Medulla oblongata (tissue), 1 donor: ENCODE measurements around the gene PWWP2B.
"Not testable (repeated sequence)": the region's sequence is repeated elsewhere in the genome, so short reads cannot be mapped to it uniquely, and the experiment has no call there.

Experiments used
- DNase-seq: peaks from one replicate; pipeline ENCODE4 v3.0.0-alpha.2; 2015; ENCODE audit errors: extremely low spot score

The PWWP2B gene

DNA sequence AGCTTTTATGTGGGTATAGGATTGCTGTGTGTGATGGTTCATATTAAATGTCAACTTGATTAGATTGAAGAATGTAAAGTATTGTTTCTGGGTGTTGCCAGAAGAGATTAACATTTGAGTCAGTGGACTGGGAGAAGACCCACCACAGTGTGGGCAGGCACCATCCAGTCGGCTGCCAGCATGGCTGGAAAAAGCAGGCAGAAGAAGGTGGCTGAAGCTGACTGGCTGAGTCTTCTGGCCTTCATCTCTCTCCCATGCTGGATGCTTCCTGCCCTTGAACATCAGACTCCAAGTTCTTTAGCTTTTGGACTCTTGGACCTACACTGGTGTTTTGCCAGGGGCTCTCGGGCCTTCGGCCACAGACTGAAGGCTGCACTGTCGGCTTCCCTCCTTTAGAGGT is 16.0 kb upstream of the PWWP2B start:
- DNase-seq, result not testable (repeated sequence)

DNA sequence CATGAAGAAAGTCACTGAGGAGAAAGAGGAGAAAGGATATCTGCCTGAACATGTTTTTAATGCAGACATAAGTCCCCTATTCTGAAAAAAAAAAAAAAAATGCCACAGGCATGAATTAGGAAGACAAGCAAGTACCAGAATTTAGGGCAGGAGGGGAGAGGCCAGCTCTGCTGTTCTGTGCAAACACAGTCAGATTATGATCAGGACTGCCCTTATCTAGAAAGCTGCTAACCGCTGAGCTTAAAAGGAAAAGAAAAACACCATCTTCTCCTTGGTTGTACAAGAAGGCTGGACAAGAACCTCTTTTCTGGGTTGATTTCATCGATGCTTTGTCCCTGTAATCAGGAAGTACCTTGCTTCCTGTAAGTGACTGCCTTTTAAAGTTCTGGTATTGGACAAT is 15.3 kb upstream of the PWWP2B start:
- DNase-seq, result no peak

DNA sequence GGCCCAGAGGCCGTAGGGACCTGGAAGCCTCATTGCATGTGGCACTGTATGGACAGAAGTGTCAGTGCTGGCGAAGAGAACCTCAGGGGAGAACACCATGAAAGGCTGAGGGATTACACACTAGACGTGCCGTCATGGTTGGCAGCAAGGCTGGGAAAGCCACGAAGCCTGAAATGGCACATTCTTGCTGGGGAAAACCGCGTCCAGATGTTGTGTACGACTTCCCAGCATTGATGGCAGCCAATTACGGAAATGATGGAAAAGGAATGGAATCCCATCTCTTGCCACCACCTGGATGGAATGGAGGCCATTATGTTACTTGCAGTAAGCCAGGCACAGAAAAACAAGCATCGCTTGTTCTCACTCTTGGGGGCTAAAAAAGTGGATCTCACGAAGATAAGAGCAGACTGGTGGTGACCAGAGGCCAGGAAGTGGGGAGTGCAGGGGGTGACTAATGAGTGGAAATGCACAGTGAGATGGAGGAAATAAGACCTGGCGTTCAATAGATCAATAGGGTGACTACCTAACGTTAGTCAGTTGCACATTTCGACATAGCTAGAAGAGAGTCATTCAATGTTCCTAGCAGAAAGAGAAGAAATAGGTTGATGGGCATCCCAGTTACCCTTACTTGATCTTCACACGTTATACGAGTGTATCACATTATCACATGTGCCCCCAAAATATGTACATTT is 14.6 kb upstream of the PWWP2B start:
- no peak for DNase-seq

DNA sequence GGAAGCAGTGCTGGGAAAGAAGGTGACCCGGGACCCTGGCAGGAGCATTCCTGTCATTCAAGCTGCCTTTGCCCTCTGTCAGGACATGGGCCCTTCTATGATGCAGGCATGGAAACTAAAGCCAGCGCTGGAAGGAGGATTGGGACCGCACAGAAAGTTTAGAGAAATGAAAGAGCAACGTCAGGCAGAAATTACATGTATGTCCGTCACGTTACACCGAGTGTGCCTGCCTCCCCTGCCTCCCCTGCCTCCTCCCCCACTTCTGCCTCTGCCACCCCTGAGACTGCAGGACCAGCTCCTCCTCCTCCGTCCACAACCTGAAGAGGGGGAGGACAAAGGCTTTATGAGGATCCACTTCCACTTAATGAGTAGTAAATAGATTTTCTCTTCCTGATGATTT is 13.9 kb upstream of the PWWP2B start:
- DNase-seq, result no peak

DNA sequence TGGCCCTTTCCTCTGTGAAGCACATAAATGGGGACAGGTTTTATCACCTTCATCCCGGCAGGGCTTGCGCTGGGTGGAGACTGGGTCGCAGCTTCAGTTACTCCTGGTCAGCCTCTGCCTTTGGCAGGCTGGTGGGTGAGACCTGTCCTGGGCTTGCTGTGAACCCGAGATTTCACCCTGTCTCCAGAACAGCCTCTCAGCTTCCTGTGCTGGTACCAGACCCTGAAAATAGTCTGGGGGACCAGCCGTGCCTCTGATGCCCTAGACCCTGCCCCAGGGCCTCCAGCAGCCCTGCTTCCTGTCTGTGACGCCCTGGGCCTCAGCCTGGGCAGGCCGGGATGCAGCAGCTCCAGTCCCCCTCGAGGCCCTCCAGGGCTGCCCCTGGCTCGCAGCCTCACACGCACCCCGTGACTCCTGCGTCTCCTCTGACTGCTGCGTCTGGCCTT is 13.2 kb upstream of the PWWP2B start:
- DNase-seq, result no peak

DNA sequence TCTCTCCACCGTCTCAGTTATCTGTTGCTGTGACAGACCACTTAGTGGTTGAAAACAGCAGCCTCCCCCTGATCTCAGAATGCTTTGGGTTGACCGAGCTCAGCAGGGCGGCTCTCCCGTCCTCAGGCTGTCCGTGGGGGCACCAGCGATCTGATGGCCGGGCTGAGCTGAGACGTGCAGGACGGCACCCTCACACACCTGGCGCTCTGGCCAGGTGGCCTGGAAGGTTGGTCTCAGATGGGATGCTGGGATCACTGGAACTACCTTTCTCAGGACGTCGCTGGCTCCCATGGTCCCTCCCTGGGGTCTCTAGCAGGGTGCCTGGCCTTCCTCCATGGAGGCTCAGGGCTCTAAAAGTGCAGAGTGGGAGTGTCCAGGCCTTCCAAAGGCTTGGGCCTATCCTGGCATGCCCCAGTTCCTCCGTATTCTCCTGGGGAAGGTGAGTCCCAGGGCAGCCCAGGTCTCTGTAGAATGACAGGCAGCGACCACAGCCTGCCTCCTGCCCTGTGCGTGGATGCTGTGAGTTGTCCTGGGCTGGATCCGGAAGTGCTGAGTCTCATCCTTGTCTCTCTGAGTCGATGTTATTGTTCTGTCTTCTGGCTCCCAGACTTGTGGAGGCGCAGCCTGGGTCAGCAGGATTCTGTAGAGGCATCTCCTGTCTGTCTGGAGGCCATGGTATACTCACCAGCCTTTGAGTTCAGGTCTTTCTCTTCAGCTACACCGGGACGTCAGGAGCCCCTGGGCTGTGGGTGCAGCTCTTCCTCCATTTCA is 12.2 kb upstream of the PWWP2B start:
- no peak for DNase-seq

DNA sequence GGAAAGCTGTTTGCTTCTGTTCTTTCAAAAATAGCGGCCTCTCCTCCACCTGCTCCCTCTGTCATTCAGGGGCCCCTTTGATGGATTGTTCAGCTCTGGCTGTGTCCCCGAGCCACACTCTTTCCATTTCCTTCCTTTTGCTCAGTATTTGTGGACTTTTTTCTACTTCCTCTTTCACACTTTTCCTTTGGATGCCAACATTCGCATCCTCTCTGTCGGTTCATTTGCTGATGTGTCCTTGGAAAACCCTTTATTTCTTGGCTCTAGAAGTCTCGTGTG is 11.7 kb upstream of the PWWP2B start:
- DNase-seq, result no peak

DNA sequence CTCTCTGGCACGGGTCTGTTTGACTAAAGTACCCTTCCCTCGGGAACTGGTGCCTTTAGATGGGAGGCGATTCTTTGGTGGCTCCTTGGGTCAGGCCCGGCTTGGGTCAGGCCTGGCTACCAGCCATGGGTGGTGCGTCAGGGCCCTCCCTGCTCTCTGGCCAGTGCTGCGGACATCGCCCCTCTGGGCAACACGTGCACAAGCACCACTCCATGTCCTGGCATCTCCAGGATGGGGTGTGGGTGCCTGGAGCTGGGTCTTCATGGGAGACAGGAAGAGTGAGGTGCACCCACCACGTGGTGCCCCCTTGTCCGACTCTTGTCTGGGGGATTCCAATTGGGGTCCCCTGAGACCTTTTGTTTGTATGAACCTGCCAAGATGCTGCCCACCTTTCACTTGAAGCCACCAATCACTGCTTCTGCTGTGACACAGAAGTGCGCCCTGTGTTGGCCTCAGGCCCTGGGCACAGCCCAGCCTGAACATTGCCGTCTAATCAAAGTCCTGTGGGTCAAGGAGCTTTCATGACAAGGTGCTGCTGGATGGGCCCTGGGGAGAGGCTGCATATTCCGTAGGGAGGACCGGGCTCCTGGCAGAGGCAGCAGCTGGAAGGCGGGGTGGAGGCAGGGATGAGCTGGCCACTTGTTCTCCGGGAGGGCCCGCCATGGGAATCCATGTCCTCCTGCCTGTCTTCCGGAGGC is 11.1 kb upstream of the PWWP2B start:
- no peak for DNase-seq

DNA sequence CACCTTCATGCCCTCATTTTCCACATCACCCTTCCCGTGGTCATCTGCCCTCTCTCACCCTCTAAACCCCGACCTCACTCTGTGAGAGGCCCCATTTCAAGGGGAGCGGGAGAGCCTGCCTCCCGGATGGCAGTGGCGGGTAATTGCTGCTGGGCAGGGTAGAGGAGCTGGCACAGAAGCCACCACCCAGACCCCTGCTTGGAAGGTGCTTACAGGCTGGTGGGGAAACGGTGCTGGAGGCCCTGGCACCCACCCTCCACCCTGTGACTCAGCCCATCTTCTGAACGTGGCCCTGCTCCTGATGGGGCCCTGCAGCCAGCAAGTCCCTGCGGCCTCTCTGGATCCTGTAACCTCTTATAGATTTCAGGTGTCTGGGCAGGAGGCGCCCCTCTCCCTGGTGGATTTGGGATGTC is 10.6 kb upstream of the PWWP2B start:
- DNase-seq, result no peak

DNA sequence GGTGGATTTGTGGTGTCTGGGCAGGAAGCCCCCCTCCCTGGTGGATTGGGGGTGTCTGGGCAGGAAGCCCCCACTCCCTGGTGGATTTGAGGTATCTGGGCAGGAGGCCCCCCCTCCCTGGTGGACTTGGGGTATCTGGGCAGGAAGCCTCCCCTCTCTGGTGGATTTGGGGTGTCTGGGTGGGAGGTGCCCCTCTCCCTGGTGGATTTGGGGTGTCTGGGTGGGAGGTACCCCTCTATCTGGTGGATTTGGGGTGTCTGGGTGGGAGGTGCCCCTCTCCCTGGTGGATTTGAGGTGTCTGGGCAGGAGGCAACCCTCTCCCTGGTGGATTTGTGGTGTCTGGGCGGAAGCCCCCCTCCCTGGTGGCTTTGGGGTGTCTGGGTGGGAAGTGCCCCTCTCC is 10.1 kb upstream of the PWWP2B start:
- DNase-seq, result not testable (repeated sequence)

DNA sequence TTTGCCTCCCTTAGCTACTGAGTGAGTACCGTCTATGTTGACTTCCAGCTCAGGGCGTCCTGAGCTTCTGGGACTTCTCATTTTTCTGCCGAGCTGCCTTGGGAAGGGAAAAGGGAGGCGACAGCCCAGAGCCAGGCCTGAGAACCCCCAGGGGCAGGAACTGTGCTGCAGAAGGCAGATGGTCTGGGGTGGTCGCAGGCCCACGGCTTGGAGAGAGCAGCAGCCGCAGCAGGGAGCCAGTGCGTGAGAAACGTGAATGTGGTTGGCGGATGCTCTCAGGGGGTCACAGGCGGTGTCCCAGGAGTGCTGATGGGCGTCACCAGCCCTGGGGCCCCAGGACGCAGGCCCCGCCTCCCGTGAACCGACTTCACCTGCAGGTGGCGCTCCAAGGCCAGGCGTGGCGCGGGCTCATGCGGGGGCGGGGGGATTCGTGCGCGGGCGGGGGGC is 9.2 kb upstream of the PWWP2B start:
- DNase-seq, result peak; percentile 45

DNA sequence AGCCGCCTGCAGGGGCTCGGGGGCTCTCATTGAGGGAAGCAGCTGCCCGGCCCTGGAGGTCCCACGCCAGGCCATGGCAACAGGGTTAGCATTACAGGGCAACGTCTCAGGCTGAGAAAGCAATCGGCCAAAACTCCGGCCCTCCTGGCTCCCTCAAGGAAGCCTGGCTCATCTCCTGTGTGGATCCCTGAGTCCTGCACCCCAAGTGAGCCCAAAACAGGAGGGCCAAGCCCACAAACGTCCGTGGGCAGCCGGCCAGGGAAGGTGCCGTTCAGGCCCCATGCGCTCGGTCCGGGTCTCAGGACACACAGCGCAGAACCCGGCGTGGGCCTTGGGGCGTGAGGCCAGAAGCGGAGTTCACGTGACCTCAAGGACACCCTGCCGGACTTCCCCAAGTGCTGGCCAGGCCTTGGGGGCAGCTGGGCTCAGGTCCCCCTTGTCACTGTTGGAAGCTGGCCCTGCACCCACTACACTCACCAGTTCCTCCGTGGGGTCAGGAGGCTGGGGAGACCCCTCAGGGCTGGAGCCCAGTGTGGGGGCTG is 8.0 kb upstream of the PWWP2B start:
- no peak for DNase-seq

DNA sequence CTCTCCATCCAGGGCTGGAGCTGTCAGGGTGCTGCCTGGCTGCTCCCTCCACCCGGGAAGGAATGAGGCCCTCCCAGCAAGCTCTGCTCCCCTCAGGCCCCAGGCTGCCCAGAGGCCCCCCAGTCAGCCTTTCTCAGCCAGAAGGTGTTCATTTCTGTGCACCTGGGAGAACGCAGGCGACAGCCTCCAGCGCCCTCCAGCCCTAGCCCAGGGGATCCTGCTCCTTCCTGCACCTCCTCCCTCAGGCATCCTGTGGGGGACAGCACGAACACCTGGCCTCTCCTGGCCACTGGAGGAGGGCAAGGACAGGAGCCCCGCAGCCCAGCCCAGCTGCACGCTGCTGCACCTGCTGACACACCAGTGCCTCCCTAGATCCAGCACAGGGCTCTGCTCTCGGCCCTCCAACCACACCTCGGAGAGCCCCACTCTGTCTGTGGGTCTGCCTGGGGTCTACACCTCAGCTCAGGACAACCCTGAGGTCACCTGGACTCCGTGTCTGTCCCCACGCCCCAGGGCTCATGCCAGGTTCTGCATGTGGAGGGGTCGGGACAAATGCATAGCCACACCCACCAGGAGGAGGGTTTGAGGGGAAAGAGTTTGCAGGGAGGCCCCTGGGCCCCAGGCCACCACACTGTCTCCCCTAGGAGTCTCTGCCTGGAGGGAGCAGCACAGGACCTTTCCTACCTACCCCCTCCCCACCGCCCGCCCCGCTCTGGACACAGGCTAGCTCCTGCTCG is 7.4 kb upstream of the PWWP2B start:
- DNase-seq, result no peak

DNA sequence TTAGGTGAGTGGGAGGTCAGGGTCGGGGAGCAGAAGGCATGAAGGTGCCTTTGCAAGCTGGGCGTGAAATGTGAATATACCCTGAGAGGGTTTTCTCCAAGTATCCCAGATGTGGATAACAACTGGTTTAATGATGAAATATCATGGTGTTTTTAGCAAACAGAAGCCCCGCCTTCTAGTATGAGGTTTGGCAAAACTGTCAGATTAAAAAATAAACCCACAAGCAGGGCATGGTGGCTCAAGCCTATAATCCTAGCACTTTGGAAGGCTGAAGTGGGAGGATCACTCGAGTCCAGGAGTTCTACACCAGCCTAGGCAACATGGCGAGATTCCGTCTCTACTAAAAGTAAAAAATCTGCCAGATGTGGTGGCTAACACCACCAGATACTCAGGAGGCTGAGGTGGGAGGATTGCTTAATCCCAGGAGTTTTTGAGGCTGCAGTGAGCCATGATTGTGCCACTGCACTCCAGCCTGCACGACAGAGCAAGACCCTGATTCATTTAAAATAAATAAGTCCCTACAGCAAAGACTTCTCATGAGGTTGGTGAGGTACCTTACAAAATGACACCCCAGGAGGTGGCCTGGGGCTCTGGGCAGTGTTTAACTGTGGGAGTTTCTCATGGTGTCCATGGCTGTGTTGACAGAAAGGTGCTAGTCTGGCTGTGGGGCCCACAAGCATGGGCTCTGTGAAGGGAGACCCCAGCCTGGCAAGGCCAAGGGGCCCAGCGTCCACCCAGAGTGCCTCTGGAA is 6.7 kb upstream of the PWWP2B start:
- no peak for DNase-seq

DNA sequence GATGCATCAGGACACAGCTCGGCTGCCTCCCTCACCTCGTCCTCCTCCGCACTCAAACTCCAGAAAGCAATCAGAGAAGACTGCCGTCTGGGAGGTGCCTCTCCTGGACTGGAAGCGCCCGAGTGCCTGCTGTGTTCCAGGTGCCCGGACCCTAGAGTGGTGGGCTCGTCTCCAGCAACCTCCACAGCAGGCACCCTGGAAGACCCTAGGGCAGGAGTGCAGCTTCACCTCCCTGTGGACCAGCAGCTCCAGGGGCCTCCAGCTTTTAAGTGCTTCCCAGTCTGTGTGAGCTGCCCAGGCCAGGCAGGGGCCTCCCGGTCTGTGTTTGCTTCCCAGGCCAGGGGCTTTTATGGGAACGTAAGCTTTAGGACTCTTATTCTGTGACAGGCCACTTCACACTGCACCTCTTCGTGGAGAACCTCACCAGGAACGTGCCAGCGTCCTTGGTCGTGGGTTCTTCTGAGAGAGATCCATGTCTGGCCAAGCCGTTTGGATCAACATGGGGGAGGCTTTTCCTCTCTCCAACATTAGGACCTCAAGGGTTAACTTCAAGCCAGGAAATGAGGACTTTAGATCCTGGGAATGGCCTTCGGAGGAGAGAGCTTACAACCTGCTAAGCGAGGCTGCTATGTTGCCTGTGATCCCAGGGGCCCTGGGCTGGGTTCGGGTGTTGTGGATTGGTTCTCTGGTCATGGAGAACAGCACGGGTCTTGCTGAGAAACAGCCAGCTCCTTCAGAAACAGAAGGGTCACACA is 5.9 kb upstream of the PWWP2B start:
- DNase-seq, result no peak

DNA sequence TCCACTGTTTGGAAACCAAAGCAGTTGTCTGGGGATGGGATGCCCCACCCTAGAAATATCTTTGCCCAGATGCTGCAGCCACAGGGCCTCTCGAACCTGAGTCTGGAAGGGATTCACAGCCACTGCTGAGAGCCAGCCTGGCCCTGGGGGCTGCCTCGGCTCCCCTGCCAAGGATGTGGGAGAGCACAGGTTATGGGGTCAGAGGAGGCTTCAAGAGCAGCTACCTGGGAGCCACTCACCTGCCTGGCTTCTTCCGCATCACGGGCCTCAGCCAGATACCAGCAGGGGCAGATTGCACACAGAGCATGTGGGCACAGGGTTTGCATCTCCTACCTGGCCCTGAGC is 5.4 kb upstream of the PWWP2B start:
- no peak for DNase-seq

DNA sequence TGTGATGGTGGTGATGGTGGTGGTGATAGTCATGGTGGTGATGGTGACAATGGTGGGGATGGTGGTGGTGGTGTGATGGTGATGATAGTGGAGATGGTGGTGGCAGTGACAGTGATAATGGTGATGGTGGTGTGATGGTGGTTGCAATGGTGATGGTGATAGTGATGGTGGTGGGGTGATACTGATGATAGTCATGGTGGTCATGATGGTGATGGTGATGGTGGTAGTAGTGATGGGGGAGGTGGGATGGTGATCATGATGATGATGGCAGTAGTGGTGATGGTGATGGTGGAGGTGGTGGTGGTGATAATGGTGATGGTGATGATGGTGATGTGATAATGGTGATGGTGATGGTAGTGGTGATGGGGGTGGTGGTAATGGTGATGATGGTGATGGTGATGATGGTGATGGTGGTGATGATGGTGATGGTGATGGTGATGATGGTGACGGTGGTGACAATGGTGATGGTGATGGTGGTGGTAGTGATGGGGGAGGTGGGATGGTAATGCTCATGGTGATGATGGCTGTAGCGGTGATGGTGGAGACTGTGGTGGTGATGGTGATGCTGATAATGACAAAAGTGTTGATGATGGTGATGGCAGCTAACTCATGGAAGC is 4.7 kb upstream of the PWWP2B start:
- DNase-seq, result no peak

DNA sequence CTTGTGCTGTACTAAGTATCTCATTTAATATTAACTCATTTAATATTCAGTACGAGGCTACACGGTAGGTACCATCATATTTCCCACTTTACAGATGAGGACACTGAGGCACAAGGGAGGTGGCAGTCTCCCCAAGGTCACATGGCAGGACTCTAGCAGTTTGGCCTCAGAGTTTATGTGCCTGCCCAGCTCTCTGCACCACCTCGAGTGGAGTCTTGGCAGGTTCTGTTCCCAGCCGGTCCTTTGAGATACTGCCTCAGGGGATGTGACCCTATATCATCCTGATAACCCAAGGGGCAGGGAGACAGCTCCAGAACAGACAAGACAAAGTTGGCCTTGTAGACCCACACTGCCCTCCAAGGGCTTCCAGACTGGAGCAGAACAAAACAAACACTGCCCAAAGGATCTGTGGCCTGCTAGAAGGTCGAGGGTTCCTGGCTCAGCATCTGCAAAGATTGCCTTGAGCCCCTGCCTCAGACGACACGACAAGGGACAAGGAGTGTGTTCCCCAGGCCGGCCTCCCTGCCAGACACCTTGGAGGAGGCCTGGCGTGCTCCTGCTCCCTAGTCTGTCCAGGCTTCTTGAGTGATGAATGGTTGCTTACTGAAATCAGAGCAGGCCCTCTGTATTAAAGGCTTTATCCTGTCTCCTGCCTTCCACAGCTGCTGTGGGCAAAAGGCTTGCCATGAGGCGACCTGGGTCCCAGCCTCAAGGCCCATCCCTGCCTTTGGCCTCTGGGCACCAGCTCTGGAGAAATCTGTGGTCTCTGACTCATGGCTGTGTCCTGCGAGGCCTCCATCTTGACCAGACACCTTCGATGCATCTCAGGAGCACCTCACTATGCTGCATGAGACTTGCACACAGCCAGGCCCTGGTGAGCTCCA is 3.9 kb upstream of the PWWP2B start:
- no peak for DNase-seq

DNA sequence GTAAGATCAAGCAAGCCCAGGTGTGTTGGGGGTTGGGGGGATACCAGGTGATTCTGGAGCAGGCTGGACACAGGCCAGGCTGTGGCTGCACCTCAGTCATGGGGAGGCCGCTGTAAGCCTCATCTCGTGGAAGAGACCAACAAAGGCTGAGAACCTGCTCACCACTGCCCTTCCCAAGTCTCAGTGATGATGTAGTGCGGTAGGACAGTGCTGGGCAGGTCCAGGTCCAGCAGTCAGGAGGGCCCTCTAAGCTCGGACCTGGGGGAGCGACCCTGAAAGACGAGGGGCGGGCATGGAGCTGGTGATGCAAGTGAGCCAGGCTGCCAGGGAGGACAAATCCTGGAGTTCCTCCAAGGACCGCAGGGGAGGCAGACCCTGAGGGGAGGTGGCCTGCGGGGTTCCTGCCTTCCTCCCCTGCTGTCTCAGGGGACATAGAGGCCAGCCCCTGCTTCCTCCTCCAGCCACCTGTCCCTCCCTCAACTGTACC is 3.3 kb upstream of the PWWP2B start:
- DNase-seq, result no peak
